22Rv1 (cell line): ENCODE data around the gene OXCT1.

ENCODE experiments used
- H3K27ac ChIP-seq: fragments of 450-650 bp; 2 replicates; pipeline ENCODE4 v1.5.1; 2017
- ZFX ChIP-seq: fragments of 450-650 bp; IDR thresholded peaks from 2 replicates; pipeline ENCODE4 v1.6.1; 2017; ENCODE audit warnings: antibody characterized with exemption, borderline replicate concordance
- TF ChIP-seq, protein P1 (sequence below): fragments of 450-650 bp; IDR thresholded peaks from 2 replicates; pipeline ENCODE4 v1.5.1; 2017; ENCODE audit warnings: mild to moderate bottlenecking

OXCT1 gene

DNA sequence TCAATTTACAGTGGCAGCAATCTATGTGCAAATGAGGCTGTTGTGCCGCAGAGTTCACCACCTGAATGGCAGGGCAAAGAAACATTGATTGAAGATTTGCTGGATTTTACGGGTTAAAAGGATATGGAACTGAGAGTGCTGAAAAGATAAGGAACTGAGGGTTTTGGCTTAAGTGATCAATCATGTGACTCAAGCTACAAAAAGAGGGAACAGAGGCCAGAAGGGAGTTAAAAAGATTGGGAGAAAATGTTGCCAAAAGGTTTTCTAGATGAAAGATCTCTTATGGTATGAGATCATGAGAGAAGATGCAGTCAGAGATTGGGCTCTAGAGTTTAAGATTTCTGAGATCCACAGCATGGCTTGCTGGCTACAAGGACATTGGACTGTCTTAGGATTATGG, 26.0 kb upstream of the OXCT1 start:
- TF ChIP-seq, protein P1, sequence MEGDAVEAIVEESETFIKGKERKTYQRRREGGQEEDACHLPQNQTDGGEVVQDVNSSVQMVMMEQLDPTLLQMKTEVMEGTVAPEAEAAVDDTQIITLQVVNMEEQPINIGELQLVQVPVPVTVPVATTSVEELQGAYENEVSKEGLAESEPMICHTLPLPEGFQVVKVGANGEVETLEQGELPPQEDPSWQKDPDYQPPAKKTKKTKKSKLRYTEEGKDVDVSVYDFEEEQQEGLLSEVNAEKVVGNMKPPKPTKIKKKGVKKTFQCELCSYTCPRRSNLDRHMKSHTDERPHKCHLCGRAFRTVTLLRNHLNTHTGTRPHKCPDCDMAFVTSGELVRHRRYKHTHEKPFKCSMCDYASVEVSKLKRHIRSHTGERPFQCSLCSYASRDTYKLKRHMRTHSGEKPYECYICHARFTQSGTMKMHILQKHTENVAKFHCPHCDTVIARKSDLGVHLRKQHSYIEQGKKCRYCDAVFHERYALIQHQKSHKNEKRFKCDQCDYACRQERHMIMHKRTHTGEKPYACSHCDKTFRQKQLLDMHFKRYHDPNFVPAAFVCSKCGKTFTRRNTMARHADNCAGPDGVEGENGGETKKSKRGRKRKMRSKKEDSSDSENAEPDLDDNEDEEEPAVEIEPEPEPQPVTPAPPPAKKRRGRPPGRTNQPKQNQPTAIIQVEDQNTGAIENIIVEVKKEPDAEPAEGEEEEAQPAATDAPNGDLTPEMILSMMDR = no peak
- no peak for TF ChIP-seq ZFX
- no peak overlapping the region for H3K27ac ChIP-seq

GRCh38 chr5:41893074-41893851, 23.0 kb upstream of the OXCT1 start:
- no peak overlapping the region for H3K27ac ChIP-seq
- no peak for TF ChIP-seq ZFX
- TF ChIP-seq, protein P1 = no peak

DNA sequence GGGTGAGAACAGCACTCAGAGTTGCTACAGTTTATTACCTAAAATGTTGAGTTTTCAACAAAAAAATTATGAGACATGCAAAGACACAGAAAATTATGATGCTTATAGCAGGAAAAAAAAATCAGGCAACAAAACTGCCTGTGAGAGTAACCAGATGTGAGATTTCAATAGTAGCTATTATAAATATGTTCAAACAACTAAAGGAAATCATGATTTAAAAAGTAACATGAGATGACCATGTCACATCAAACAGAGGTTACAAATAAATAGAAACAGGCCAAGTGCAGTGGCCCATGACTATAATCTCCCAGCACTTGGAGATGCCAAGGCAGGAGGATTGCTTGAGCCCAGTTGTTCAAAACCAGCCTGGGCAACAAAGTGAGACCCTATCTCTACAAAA, 21.8 kb upstream of the OXCT1 start:
- H3K27ac ChIP-seq = no peak overlapping the region
- no peak for TF ChIP-seq ZFX
- TF ChIP-seq, protein P1 = no peak

GRCh38 chr5:41891066-41891707, 21.0 kb upstream of the OXCT1 start:
- TF ChIP-seq, protein P1 = no peak
- TF ChIP-seq ZFX = no peak
- no peak overlapping the region for H3K27ac ChIP-seq

GRCh38 chr5:41885286-41885685, 15.1 kb upstream of the OXCT1 start:
- H3K27ac ChIP-seq = no peak overlapping the region
- TF ChIP-seq, protein P1 = no peak
- no peak for TF ChIP-seq ZFX

DNA sequence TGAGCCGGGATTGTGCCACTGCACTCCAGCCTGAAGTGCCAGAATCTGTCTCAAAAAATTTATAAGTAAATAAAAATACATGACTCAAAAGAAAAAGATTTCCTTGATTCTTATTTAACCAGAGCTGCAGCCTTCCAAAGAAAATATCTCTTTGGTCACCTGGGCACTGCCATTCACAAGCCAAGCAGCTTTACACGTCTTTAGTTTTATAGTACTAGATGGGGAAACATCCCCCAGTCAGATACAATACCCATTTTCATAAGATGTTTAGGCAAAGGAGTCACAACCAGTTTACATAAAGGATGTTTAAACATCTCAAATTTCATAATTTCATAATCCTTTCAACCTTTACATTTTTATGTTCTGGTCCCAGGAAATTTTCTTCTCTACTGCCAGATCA, 13.7 kb upstream of the OXCT1 start:
- no peak overlapping the region for H3K27ac ChIP-seq
- TF ChIP-seq ZFX = no peak
- TF ChIP-seq, protein P1 = no peak

- no peak overlapping the region for H3K27ac ChIP-seq
Observed at GRCh38 chr5:41883243-41883642, 13.0 kb upstream of the OXCT1 start.

More at GRCh38 chr5:41883243-41883642, 13.0 kb upstream of the OXCT1 start:
- TF ChIP-seq, protein P1 = no peak
- TF ChIP-seq ZFX = no peak
